Liver (tissue), 3 donors: Measurements from ENCODE around the gene CHRNA4.

Experiments
- FOXA1 ChIP-seq: IDR thresholded peaks from 2 replicates; pipeline ENCODE4 v1.6.1; 2016; ENCODE audit warnings: antibody characterized with exemption
- GABPA ChIP-seq, 2 donors: IDR thresholded peaks in 1 of 2; conservative IDR thresholded peaks in 1 of 2; 2 replicates each; pipeline ENCODE4 v1.6.1; 2016; ENCODE audit warnings: antibody characterized with exemption in 2 of 2, mild to moderate bottlenecking in 1 of 2, moderate library complexity in 1 of 2
- RAD21 ChIP-seq, 2 donors: IDR thresholded peaks; 2 replicates each; pipeline ENCODE4 v1.6.1; 2016; ENCODE audit warnings: antibody characterized with exemption in 2 of 2, mild to moderate bottlenecking in 2 of 2
- SP1 ChIP-seq: IDR thresholded peaks from 2 replicates; pipeline ENCODE4 v1.6.1; 2018; ENCODE audit warnings: antibody characterized with exemption, mild to moderate bottlenecking
- YY1 ChIP-seq: IDR thresholded peaks from 2 replicates; pipeline ENCODE4 v1.6.1; 2016; ENCODE audit warnings: antibody characterized with exemption, mild to moderate bottlenecking
- TF ChIP-seq, protein P1 (sequence below): IDR thresholded peaks from 2 replicates; pipeline ENCODE4 v1.6.1; 2016; ENCODE audit warnings: antibody characterized with exemption
- TF ChIP-seq, protein P2 (sequence below): fragments of 150-350 bp; IDR thresholded peaks from 2 replicates; pipeline ENCODE4 v1.5.1; 2017; ENCODE audit warnings: improper control_type of control experiment, low read depth, low read length; ENCODE audit not compliant: missing input control
- TF ChIP-seq, protein P3 (sequence below): IDR thresholded peaks from 2 replicates; pipeline ENCODE4 v1.6.1; 2016; ENCODE audit warnings: antibody characterized with exemption
- TF ChIP-seq, protein P4 (sequence below): IDR thresholded peaks from 2 replicates; pipeline ENCODE4 v1.6.1; 2016; ENCODE audit warnings: antibody characterized with exemption, mild to moderate bottlenecking
- TF ChIP-seq, protein P5 (sequence below): IDR thresholded peaks from 2 replicates; pipeline ENCODE4 v1.6.1; 2016; ENCODE audit warnings: antibody characterized with exemption
- donor health status: healthy.
- donor health status: healthy.

DNA sequence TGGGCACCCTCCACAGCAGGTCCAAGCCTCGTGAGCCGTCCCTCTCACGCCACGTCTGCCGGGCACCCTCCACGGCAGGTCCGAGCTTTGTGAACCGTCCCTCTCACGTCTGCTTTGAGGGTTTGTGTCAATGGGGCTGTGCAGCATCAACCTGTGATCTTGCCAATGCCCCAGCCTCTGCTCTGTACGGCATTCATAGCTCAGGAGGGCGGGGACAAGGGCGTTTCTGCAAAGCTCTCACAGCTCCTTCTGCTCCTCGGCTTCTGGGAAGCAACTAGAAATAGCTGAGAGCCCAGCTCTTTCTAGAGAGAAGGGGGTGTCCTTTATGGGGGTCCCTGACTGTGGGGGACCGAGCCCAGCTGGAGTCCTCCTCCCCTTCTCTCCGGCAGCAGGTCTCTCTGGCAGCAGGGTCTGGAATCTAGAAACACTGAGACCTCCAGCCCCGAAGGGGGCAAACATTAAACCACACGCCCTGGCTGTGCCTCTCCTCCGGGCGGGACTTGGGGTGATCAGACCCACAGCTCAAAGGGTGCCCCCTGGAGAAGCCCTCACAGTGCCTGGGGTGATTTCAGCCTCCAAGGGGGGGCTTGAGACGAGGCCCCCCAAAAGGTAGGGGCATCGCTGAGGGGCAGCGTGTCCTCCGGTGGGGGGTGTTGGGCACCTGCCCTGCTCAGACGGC, 41.2 kb upstream of the CHRNA4 start:
- TF ChIP-seq, protein P1, sequence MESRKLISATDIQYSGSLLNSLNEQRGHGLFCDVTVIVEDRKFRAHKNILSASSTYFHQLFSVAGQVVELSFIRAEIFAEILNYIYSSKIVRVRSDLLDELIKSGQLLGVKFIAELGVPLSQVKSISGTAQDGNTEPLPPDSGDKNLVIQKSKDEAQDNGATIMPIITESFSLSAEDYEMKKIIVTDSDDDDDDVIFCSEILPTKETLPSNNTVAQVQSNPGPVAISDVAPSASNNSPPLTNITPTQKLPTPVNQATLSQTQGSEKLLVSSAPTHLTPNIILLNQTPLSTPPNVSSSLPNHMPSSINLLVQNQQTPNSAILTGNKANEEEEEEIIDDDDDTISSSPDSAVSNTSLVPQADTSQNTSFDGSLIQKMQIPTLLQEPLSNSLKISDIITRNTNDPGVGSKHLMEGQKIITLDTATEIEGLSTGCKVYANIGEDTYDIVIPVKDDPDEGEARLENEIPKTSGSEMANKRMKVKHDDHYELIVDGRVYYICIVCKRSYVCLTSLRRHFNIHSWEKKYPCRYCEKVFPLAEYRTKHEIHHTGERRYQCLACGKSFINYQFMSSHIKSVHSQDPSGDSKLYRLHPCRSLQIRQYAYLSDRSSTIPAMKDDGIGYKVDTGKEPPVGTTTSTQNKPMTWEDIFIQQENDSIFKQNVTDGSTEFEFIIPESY, result no peak
- TF ChIP-seq, protein P2, sequence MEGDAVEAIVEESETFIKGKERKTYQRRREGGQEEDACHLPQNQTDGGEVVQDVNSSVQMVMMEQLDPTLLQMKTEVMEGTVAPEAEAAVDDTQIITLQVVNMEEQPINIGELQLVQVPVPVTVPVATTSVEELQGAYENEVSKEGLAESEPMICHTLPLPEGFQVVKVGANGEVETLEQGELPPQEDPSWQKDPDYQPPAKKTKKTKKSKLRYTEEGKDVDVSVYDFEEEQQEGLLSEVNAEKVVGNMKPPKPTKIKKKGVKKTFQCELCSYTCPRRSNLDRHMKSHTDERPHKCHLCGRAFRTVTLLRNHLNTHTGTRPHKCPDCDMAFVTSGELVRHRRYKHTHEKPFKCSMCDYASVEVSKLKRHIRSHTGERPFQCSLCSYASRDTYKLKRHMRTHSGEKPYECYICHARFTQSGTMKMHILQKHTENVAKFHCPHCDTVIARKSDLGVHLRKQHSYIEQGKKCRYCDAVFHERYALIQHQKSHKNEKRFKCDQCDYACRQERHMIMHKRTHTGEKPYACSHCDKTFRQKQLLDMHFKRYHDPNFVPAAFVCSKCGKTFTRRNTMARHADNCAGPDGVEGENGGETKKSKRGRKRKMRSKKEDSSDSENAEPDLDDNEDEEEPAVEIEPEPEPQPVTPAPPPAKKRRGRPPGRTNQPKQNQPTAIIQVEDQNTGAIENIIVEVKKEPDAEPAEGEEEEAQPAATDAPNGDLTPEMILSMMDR, result no peak
- TF ChIP-seq, protein P3, sequence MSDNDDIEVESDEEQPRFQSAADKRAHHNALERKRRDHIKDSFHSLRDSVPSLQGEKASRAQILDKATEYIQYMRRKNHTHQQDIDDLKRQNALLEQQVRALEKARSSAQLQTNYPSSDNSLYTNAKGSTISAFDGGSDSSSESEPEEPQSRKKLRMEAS, result no peak
- TF ChIP-seq RAD21 (IDR thresholded peaks at IDR 0.05) (no peak), SP1 (no peak), YY1 (no peak), GABPA (IDR thresholded peaks at IDR 0.05 in 1 of 2, conservative IDR thresholded peaks at IDR 0.05 in 1 of 2) (no peak), FOXA1 (no peak)
- TF ChIP-seq, protein P4, sequence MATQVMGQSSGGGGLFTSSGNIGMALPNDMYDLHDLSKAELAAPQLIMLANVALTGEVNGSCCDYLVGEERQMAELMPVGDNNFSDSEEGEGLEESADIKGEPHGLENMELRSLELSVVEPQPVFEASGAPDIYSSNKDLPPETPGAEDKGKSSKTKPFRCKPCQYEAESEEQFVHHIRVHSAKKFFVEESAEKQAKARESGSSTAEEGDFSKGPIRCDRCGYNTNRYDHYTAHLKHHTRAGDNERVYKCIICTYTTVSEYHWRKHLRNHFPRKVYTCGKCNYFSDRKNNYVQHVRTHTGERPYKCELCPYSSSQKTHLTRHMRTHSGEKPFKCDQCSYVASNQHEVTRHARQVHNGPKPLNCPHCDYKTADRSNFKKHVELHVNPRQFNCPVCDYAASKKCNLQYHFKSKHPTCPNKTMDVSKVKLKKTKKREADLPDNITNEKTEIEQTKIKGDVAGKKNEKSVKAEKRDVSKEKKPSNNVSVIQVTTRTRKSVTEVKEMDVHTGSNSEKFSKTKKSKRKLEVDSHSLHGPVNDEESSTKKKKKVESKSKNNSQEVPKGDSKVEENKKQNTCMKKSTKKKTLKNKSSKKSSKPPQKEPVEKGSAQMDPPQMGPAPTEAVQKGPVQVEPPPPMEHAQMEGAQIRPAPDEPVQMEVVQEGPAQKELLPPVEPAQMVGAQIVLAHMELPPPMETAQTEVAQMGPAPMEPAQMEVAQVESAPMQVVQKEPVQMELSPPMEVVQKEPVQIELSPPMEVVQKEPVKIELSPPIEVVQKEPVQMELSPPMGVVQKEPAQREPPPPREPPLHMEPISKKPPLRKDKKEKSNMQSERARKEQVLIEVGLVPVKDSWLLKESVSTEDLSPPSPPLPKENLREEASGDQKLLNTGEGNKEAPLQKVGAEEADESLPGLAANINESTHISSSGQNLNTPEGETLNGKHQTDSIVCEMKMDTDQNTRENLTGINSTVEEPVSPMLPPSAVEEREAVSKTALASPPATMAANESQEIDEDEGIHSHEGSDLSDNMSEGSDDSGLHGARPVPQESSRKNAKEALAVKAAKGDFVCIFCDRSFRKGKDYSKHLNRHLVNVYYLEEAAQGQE, result no peak
- TF ChIP-seq, protein P5, sequence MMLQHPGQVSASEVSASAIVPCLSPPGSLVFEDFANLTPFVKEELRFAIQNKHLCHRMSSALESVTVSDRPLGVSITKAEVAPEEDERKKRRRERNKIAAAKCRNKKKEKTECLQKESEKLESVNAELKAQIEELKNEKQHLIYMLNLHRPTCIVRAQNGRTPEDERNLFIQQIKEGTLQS, result no peak
